HG03457 (cell line): Measurements from ENCODE around the gene LSAMP.
"Not testable (repeated sequence)": the region's sequence is repeated elsewhere in the genome, so short reads cannot be mapped to it uniquely, and the experiment has no call there.

Source experiments
- ATAC-seq: cut with Tn5 transposase; IDR thresholded peaks from one replicate; pipeline ENCODE4 v1.9.1; 2021; ENCODE audit warnings: moderate number of reproducible peaks; ENCODE audit not compliant: unreplicated experiment

Gene LSAMP

DNA sequence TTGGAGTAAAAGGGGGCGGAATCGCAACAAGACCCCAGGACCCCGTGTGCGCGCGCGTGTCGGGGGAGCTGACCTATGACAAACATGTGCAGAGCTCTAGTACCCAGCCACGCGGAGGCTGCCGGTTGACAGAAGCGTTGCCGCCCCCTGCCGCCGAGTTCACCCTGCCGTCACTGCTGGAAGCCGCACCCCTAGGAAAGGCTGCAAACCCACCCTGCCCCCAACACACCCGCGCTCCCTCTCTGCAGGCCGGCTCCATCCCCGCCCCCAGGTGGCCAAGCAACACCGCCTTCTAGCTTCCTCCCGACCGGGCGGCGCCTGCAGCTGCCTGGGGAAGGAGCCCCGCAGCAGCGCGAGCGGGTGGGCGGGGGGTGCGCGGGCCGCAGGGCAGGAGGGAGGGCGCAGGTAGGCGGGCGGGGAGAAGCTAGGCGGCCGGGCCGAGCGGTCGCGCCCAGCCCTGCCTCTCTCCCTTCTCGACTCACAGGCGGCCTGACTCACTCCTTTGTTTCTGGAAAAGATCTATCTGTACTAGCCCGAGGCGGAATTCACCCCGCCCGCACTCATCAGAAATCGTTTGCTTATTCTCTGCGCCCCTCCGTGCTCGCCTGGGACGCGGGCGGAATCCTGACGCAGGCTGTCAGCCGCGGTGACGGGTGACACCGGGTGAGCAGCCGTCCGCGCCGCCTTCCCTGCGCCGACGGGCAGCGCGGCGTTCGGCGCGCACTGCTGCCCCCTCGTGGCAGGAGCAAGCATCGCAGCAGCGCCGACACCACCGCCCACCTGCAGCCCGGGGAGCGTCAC lies 661.1 kb downstream of the LSAMP start:
- peak; percentile 87 for ATAC-seq

- not testable (repeated sequence) for ATAC-seq
Measured at GRCh38 chr3:115783426-115783825, 661.9 kb downstream of the LSAMP start.

GRCh38 chr3:115779011-115779410 lies 666.3 kb downstream of the LSAMP start:
- ATAC-seq: no peak

GRCh38 chr3:115772951-115773350 lies 672.3 kb downstream of the LSAMP start:
- ATAC-seq: no peak

DNA sequence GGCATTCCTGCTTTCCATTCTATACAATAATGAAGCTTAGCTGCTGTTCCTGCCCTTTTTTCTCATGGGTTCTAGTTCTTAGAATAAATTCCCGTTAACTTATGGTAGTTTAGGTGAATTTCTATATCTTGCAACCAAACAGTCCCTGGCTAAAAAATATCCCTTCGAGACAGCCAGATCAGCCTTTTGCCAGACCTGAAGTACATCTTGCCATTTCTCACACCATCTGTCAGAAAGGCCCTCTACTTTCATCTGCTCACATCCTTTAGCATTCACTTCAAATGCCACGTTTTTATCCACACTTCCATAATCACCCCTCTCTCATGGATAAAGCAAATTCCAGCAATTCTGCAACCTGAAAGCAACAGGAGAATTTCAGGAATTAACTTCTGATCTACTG lies 676.6 kb downstream of the LSAMP start:
- ATAC-seq: no peak

DNA sequence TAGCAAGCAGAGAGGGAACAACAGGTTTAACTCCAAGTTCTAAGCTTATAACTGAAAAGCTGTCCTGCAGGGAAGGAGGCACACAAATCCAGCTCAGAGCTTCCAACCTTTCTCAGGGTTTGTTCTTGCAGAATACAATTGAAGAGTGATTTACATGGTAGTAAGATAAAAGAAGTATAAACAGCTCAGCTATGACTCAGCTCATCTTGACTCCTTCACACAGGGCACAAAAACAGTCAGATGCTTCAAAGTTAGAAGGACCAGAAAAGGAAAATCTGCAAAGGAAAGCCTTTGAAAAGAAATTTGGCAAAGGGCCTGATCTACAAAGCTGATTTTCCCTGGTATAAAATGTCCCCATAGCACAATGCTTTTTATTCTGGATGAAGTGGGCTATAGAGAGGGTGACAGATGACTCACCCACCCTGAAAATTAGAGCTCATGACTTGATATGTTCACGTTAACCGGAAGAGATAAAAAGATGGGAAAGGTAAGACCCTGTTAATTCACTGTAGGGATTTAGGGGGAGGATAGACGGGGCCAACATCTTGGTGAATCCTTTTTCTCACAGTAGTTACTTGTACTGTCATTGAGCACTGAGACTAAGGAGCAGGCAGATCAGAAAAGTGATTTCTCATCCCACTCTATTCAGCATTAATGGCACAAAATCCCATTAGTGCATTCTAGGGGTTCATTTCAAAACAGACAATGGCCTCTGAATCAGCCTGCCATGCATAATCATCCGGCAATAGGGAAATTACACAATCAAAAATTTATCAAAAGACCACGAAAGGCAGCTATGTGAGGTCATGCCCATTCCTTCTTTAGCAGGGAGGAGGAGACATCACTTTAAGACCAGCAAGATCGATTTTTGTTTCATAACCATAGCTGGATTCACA lies 678.5 kb downstream of the LSAMP start:
- no peak for ATAC-seq

DNA sequence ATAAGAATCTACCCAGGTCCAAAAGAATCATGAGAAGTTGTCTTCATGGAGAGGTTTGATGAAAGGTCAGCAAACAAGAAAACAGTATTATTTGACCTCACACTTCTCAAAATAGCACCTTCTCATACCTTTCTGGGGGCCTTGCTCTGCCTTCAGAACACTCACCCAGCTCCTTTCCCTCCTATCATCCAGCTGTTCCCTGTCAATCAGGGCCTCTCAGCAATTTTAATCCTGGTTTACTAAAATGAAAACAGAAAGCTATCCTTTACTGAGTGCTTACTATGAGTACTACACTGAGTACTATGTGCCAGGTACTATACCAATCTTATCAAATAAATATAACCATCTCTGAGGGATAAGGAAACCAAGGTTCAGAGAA lies 683.4 kb downstream of the LSAMP start:
- ATAC-seq: no peak

DNA sequence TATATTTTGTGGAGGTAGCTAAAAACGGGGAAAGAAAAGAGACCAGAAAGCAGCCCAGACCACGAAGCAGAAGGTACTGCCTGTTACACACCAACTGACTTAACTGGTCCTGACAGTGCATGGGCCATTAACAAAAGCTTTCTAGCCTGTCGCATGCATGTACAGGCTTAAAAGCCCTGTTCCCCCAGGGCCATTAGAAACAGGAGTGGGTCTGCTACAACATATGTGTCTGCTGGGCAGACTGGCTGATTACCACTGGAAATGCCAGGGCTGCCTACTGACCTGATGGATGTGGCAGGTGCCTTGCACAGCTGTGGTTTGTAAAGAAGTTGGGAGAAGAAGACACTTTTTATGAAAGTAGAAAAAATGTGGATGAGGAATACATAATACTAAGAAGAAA lies 684.6 kb downstream of the LSAMP start:
- ATAC-seq: no peak

GRCh38 chr3:115758076-115758763 lies 687.1 kb downstream of the LSAMP start:
- ATAC-seq: no peak

DNA sequence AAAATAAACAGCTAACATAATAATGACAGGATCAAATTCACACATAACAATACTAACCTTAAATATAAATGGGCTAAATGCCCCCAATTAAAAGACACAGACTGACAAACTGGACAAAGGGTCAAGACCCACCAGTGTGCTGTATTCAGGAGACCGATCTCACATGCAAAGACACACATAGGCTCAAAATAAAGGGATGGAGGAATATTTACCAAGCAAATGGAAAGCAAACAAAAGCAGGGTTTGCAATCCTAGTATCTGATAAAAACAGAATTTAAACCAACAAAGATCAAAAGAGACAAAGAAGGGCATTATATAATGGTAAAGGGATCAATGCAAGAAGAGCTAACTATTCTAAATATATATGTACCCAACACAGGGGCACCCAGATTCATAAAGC lies 692.3 kb downstream of the LSAMP start:
- ATAC-seq: not testable (repeated sequence)
